ENCODE results near the gene RHBDL1. TPM values are rescaled to one million over a fixed set of nuclear protein-coding genes. Genes with fewer than 3 reads are reported as not detected.

Gene RHBDL1
- total and polyA plus RNA-seq, 2 of the 8 experiments (the other 6 are each of a cell fraction or from before 2014, with no cell fraction given) = 4.0 to 8.1 TPM

- peaks cover 6 to 14% of the 10 kb centered on the region in 2 experiments for H4K20me1 ChIP-seq (replicated peaks in 1 of 2; ENCODE audit: control insufficient read depth in 1 of 2, insufficient read depth in 2 of 2, low read length in 2 of 2)
- no peak for TF ChIP-seq MAFK (IDR thresholded peaks at IDR 0.05; ENCODE audit: low read depth, low read length)
- TF ChIP-seq MAX (IDR thresholded peaks at IDR 0.05) = no peak
- TF ChIP-seq SP1 (IDR thresholded peaks at IDR 0.05; ENCODE audit: low read depth, low read length) = no peak
- TF ChIP-seq GTF2F1 (IDR thresholded peaks at IDR 0.05; ENCODE audit: borderline replicate concordance, low read depth, low read length) = no peak
- TF ChIP-seq SUZ12 (IDR thresholded peaks at IDR 0.05; ENCODE audit: low read length) = no peak
- TF ChIP-seq KDM1A (IDR thresholded peaks at IDR 0.05; ENCODE audit: borderline replicate concordance, low read length) = no peak
- no peak overlapping the region for H3K18ac ChIP-seq (ENCODE audit: extremely low read depth, low read length)
- 80% methylated on average over 25 of the region's 32 CpGs; no CpG with 5 or more reads in 1 of the 2 experiments for WGBS, 2 experiments (ENCODE audit: extremely low coverage in 1 of 2, insufficient coverage in 1 of 2, insufficient read length in 1 of 2, insufficient replicate concordance in 2 of 2, low coverage in 1 of 2, low lambda C conversion rate in 2 of 2, missing lambda C conversion rate in 1 of 2)
- H4K5ac ChIP-seq (ENCODE audit: insufficient read length, low read depth, low read length) = no peak overlapping the region
- no peak overlapping the region for H2BK12ac ChIP-seq (ENCODE audit: low read depth, low read length)
- no peaks in the 10 kb centered on the region; a peak in 1 of 4 replicates for H3K9me3 ChIP-seq (ENCODE audit: insufficient read depth in 2 of 2, low read depth in 1 of 2, low read length in 1 of 2)
- ChIA-PET POLR2A (ENCODE audit: partially characterized antibody) (interaction anchor here (0.5 to 23.0 kb wide), 9 partner anchors 1 to 83 kb away, joined by 4 to 353 read pairs (median 8); partner anchors contain the start of genes ANTKMT, CCDC78, CIAO3 and GNG13), CTCF (ENCODE audit: partially characterized antibody) (interaction anchor here (1.5 to 33.4 kb wide), 6 partner anchors 14 to 83 kb away, joined by 3 to 977 read pairs (median 7); partner anchors contain the start of genes ANTKMT, CCDC78, CHTF18 and CIAO3)
- peaks cover 19% of the 10 kb centered on the region; the same call in 1 of the 2 replicates for H3K23me2 ChIP-seq (ENCODE audit: low read depth, low read length)
- H3K56ac ChIP-seq (replicated peaks; ENCODE audit: insufficient read length, low read depth, low read length) = no peak overlapping the region
- no peak overlapping the region for H4K91ac ChIP-seq (replicated peaks; ENCODE audit: insufficient read length, low read length)
- DNase-seq (ENCODE audit: low read depth in 1 of 2, low spot score in 2 of 2) (no peak), FAIRE-seq (no peak)
- H2BK120ac ChIP-seq (replicated peaks; ENCODE audit: low read depth, low read length) = no peak overlapping the region
- H3K9ac ChIP-seq (replicated peaks in 1 of 4; ENCODE audit: extremely low read depth in 1 of 4, low read depth in 3 of 4, low read length in 3 of 4) = no peak overlapping the region; a peak in 1 of 7 replicates
- peaks cover 0 to 29% (median 19%) of the 10 kb centered on the region in 4 experiments; a peak in 5 of 7 replicates for H3K4me1 ChIP-seq (replicated peaks in 1 of 4; ENCODE audit: control insufficient read depth in 3 of 4, insufficient read depth in 4 of 4, low read length in 3 of 4)
- peaks cover 0 to 41% (median 24%) of the 10 kb centered on the region in 4 experiments; a peak in 6 of 7 replicates for H3K27me3 ChIP-seq (replicated peaks in 1 of 4; ENCODE audit: control insufficient read depth in 3 of 4, extremely low read depth in 1 of 4, insufficient read depth in 3 of 4, low read length in 3 of 4)
- no peak overlapping the region for H2BK5ac ChIP-seq (ENCODE audit: low read depth, low read length)
- H2AFZ ChIP-seq (ENCODE audit: low read length) = no peak overlapping the region
- no peak overlapping the region; a peak in 1 of 4 replicates for H3K4me2 ChIP-seq (ENCODE audit: insufficient read depth in 1 of 2, low read depth in 2 of 2, low read length in 2 of 2)
- no peak overlapping the region; the same call in 1 of the 2 replicates for H3K27ac ChIP-seq (ENCODE audit: low read depth, low read length)
- no peak overlapping the region for H3K14ac ChIP-seq (ENCODE audit: insufficient read length)
- peaks cover 0 to 6% (median 0%) of the 10 kb centered on the region in 4 experiments; a peak in 1 of 8 replicates for H3K36me3 ChIP-seq (ENCODE audit: control insufficient read depth in 2 of 4, insufficient read depth in 4 of 4, low read length in 3 of 4)
- no peak overlapping the region for H3K23ac ChIP-seq (ENCODE audit: insufficient read length)
- no peak overlapping the region for H2AK5ac ChIP-seq (ENCODE audit: low read depth, low read length)
- H3K4ac ChIP-seq (replicated peaks; ENCODE audit: insufficient read length, low read depth, low read length) = no peak overlapping the region
- H3K79me1 ChIP-seq (ENCODE audit: low read depth, low read length) = no peaks in the 10 kb centered on the region
- H2BK15ac ChIP-seq (ENCODE audit: low read length) = no peak overlapping the region
- no peak overlapping the region for H3K4me3 ChIP-seq (ENCODE audit: extremely low read depth in 1 of 4, insufficient read depth in 2 of 4, low read depth in 3 of 4, low read length in 4 of 4)
- no peak overlapping the region for H2BK20ac ChIP-seq (ENCODE audit: low read length)
- H4K8ac ChIP-seq (ENCODE audit: extremely low read depth, insufficient read depth, low read length) = no peak overlapping the region
- H3K79me2 ChIP-seq (ENCODE audit: control insufficient read depth in 1 of 2, insufficient read depth in 2 of 2, low read length in 2 of 2) = no peaks in the 10 kb centered on the region
Observed at GRCh38 chr16:717450-718245, 42.2 kb downstream of the RHBDL1 start.
